GM20000 (cell line): ENCODE data around the gene RIMS1.

ENCODE experiments used
- DNase-seq: peaks from one replicate; pipeline ENCODE4 v3.0.0; 2012; ENCODE audit warnings: low spot score
- CTCF ChIP-seq: IDR thresholded peaks from 2 replicates; pipeline ENCODE4 v1.5.1; 2012; ENCODE audit warnings: mild to moderate bottlenecking, control low read depth; ENCODE audit errors: extremely low read depth, missing control alignments

RIMS1 gene

GRCh38 chr6:72083976-72084375 lies 197.6 kb downstream of the RIMS1 start:
- DNase-seq: no peak
- TF ChIP-seq CTCF: no peak

GRCh38 chr6:72084992-72085569 lies 198.7 kb downstream of the RIMS1 start:
- peak; percentile 4 for TF ChIP-seq CTCF
- peak; percentile 4 for DNase-seq

GRCh38 chr6:72094506-72094905 lies 208.2 kb downstream of the RIMS1 start:
- no peak for TF ChIP-seq CTCF
- no peak for DNase-seq

- TF ChIP-seq CTCF: no peak
- DNase-seq: no peak
Measured at GRCh38 chr6:72102561-72102960, 216.2 kb downstream of the RIMS1 start.

GRCh38 chr6:72111611-72112010 lies 225.3 kb downstream of the RIMS1 start:
- no peak for TF ChIP-seq CTCF
- no peak for DNase-seq

GRCh38 chr6:72130327-72130726 lies 244.0 kb downstream of the RIMS1 start:
- DNase-seq: no peak
- no peak for TF ChIP-seq CTCF

- no peak for DNase-seq
Measured at GRCh38 chr6:72132427-72132826, 246.1 kb downstream of the RIMS1 start.

More at GRCh38 chr6:72132427-72132826, 246.1 kb downstream of the RIMS1 start:
- no peak for TF ChIP-seq CTCF
